Measurements from ENCODE around the gene ACAA1.

DNA sequence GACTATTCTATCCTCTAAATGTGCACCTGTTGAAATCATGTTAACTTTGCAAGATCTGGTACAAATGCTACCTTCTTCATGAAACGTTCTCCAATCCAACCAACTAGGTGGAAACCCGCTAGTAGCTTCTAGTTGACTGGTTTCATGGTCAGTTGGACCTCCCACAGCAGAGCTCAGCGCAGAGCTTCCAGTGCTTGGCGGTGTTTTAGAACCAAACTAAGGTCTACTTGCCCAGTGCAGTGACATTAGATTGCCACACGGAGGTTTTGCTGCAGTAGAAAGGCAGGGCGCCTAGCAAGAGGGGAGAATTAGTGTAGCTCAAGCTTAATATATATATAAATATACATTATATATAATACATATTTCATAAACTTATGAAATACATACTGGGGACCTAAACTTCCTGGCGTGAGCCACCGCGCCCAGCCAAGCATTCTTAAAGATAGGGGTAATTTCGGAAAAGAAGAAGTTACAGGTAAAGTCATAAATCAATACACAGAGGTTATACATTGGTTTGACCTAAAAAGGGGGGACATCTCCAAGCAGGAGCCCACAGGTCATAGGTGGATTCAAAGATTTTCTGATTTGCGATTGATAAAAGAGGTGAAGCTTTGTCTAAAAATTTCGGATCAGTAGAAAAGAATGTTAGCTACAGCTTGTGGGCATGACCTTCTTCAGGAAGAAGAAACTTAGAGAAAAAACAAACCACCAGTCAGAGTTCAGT is 26.4 kb upstream of the ACAA1 start:
- no peak for TF ChIP-seq CTCF (IDR thresholded peaks at IDR 0.05)
- TF ChIP-seq POLR2A (IDR thresholded peaks at IDR 0.05), result no peak

Data from ovary (tissue), 3 donors.